Activated CD4-positive, alpha-beta T cell treated with anti-CD3 and anti-CD28 coated beads, Interleukin-2, amount 50 U/mL, for 48 hours (primary cell): Measurements from ENCODE around the gene TRNP1.

ENCODE experiments used
- DNase-seq, 2 experiments: peaks; one replicate each; pipeline ENCODE4 v3.0.0-alpha.2; 2020

The TRNP1 gene

DNA sequence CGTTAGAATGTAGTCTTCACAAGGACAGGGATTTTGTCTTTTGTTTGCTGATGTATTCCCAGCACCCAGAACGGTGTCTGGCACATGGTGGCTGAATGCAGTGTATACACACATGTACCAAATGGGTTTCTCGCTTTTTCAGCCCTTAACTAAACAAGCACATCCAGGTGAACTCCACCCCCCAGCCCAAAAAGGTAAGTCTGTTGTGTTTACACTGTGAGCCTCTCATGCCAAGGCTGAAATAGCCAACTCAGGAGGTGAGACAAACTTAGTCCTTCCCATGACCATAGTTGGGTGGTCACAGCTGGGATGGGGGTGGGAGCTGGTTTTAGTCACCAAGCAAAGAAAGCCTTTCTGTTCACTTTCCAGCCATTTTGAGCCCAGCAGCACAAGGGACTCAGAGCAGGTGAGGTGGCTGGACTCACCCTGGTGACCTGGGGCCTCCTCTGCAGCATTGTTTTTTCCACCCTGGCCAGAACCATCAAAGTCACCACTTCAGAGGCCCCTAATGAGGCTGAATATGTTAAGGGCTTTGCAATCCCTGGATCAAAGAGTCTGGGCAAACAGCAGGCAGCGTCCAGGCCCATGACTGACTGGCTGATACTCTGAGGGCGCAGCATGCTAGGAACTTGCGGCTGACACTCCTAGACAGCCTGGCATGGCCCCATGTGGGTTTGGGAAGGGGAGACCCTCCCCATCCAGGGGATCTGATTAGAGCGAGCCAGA, 10.4 kb downstream of the TRNP1 start:
- DNase-seq: no peak

GRCh38 chr1:27004471-27005165, 11.1 kb downstream of the TRNP1 start:
- DNase-seq: no peak

GRCh38 chr1:27005166-27005530, 11.7 kb downstream of the TRNP1 start:
- DNase-seq: no peak

DNA sequence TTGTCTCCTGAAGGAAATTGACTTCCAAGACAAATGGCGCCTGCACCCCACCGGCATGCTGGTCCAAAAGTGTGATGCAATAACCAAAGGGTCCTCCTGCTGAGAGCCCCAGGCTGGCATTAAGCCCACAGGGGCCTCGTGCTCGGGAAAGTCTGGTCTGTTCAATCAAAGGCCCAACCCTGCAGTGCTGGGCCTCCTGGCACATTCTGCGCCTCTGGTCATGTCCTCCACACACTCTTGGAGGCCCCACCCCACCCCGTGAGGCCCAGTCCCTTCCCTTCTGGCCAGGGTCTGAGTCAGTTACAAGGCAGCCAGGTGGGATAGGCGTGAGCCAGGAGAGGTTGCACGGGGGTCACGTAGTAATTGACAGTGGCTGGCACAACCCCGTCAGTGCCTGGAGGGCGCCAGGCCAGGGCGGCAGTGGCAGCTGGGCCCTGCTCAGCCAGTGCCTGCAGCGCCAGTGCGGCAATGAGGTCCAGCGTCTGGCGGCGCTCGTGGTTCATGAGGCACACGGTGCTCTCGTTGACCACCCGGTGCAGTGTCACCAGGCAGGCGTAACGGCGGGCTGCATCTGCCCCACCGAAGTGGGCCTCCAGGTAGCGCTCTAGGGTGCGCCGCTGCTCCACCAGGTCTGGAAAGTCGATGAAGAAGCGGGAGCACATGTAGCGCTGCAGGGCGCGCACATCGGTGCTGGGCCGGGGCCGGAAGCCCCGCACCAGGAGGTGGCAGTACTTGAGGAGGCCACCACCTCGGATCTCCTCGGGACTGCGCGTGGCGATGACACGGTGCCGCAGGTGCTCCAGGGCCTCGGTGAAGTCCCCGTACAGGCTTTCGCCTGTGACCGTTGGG, 12.4 kb downstream of the TRNP1 start:
- DNase-seq: no peak

- no peak for DNase-seq
Measured at GRCh38 chr1:27006683-27007082, 13.2 kb downstream of the TRNP1 start.

GRCh38 chr1:27007909-27008582, 14.6 kb downstream of the TRNP1 start:
- DNase-seq: no peak

DNA sequence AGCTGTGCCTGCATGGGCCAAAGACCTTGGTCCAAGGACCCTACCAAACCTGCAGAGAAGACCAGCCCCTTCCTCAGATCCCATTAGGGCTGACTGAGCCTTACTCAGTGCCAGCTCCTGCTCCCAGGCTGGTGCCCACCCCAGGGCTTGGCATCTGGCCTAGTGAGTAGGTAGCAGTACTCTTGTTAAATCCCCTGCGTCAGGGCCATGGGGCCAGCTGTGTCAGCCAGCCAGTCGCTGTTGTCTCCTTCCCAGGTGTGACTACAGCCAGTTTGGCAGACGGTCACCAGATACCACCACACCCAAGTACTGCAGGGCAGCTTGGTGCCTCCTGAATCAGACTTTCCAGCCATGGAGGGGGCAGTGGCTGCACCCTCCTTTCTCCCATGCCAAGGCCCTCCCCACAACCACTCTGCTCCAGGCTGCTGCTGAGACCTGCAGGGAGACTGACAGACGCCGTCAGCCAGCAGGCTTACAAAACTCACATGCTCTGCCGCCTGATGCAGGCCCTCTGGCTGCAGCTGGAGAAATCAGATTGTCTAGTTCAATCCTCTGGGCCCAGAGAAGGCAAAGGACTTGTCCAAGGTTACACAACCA, 16.2 kb downstream of the TRNP1 start:
- no peak for DNase-seq

- no peak for DNase-seq
Measured at GRCh38 chr1:27010226-27010994, 16.9 kb downstream of the TRNP1 start.

GRCh38 chr1:27011058-27011764, 17.7 kb downstream of the TRNP1 start:
- DNase-seq: no peak

DNA sequence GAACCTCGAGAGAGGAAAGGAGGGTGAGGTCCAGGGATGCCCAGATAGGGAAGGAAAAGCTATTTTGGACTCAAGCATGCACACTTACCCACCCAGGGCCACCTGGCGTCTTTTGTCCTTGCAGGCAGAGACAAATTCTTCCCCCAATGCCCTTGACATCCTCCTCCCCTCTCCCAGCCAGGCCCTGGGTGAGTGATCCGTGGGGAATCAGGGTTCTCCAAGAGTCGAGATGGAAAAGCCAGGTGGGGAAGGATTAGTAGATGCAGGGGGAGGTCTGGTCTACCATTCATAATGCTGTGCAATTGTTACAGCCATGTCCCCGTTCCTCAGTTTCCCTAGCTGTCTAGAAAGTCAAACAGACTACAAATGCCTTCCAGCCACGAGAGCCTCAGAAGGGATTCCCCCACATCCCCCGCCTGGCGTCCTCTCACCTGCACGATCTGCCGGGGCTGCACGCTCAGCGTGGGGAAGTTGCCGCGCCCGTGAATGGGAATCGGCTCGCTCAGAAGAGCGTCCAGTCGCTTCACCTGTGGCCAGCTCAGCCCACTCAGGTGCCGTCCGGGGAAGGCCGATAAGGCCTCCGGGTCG, 18.6 kb downstream of the TRNP1 start:
- no peak for DNase-seq

DNA sequence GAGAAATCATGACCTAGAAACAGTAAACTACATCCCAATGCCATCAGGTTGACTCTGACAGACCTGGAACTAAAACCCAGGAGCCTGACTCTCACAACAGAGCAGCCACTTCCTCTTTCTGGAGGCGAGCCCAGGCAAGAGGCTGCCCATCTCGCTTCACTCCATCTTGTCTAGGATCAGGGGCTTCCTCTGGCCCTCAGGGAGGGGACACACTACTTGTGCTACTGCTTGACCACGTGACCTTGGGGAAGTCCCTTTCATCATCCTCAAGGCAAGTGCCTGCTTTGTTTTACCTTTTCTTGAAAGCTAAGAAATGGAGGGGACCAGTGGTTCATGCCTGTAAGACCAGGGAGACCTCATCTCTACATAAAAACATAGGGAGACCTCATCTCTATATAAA, 21.8 kb downstream of the TRNP1 start:
- DNase-seq: no peak

DNA sequence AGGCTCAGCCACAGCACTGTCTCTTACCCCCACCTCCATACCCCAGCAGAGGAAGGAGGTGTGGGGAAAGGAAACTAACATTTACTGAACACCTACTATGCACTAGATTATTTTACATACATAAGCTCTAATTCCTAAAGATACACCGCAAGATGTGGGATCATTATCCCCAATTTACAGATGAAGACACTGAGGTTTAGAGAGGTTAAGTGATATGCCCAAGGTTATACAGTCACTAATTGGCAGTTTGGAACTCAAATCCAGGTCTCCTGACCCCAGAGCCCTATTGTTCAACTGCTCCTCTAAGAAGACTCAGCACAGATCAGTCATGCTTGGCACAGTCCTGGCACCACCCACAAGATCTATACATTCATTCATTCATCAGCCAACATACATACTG, 22.9 kb downstream of the TRNP1 start:
- no peak for DNase-seq

DNA sequence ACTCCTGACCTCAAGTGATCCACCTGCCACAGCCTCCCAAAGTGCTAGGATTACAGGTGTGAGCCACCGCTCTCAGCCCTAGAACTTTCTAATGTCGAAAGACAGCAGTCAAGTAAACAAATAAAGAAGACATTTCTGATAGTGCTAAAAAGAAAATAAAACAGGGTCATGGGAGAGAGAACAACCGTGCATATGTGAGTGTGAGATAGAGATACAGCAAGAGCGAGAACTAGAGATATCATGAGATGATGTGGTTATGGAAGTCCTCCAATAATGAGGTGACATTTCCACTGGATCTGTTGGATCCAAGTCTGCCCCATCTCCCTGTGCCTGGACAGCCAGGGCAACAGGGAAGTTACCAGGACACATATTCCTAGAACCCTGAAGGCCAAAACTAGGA, 23.7 kb downstream of the TRNP1 start:
- DNase-seq: no peak

DNA sequence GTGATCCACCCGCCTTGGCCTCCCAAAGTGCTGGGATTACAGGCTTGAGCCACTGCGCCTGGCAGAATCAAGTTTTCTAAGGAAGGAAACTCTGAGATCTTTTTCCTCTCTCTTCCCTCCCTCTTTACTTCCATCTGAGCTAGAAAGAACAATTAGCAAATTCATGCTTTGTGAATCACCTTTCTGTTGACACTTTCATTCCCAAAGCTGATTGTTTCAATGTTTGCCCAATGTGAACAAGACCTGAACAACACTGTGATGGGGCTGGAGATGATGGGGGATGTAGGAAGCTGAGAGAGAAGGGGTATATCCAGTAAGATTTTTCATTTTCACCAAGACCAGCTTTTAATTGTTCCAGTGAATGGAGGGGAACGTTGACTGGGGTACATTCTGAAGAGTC, 24.8 kb downstream of the TRNP1 start:
- no peak for DNase-seq

GRCh38 chr1:27021354-27022031, 28.0 kb downstream of the TRNP1 start:
- no peak for DNase-seq

DNA sequence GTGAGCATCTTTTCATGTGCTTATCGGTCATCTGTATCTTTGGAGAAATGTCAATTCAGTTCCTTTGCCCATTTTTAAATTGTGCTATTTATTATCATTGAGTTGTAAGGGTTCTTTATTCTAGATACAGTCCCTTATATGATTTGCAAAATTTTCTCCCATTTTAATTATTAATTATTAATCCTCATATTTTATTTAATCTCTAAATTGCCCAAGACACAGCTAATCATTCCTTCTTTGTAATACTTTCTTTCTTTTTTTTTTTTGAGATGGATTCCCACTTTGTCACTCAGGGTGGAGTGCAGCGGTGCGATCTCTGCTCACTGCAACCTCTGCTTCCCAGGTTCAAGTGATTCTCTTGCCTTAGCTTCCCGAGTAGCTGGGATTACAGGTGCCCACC, 32.2 kb downstream of the TRNP1 start:
- no peak for DNase-seq

- no peak for DNase-seq
Measured at GRCh38 chr1:27026621-27027574, 33.4 kb downstream of the TRNP1 start.

GRCh38 chr1:27027575-27028250, 34.2 kb downstream of the TRNP1 start:
- no peak for DNase-seq

- DNase-seq: no peak
Measured at GRCh38 chr1:27029517-27029916, 36.0 kb downstream of the TRNP1 start.
